Activated CD8-positive, alpha-beta memory T cell treated with anti-CD3 and anti-CD28 coated beads for 36 hours (primary cell): ENCODE results near the gene ZNF497. TPM values are rescaled to one million over a fixed set of nuclear protein-coding genes. Genes with fewer than 3 reads are reported as not detected.

Experiments
- CTCF ChIA-PET: fragments of 350-600 bp; sonication (Branson Sonifier 250); formaldehyde crosslinking; loops from one replicate; lab custom pipeline; 2021; ENCODE audit warnings: antibody characterized with exemption; lab: Charles Lee
- POLR2A ChIA-PET: fragments of 350-600 bp; sonication (Branson Sonifier 250); formaldehyde crosslinking; loops from one replicate; lab custom pipeline; 2021; ENCODE audit warnings: antibody characterized with exemption; lab: Charles Lee
- total RNA-seq, 2 experiments: library from RNA; stranded (reverse); gene quantifications; one replicate each; pipeline ENCODE4 v1.2.3, GENCODE V29; 2021

The ZNF497 gene
- total RNA-seq, 2 experiments from 2014 or later: 1.5 to 1.7 TPM

GRCh38 chr19:58304748-58305064 is 57.8 kb downstream of the ZNF497 start:
- ChIA-PET POLR2A (interaction anchor here (0.5 to 0.9 kb wide), 5 partner anchors 26 to 180 kb away, joined by 3 to 7 read pairs (median 3); partner anchors contain the start of genes ZNF497 and ZNF8), CTCF (no interaction called here)

Other genes with a start within 250 kb of the ZNF497 start
- 1 to 10 TPM; 7.0 to 7.9 TPM for gene ZNF329, start 212.0 kb downstream of the ZNF497 start, total RNA-seq
- gene ZNF274, start 179.7 kb downstream of the ZNF497 start, total RNA-seq: 10 to 100 TPM; 22.6 to 23.1 TPM
- 10 to 100 TPM; 52.1 to 53.6 TPM for gene ZNF544, start 133.8 kb downstream of the ZNF497 start, total RNA-seq
- gene ZNF8, start 83.8 kb downstream of the ZNF497 start, total RNA-seq: 1 to 10 TPM; 4.4 to 4.5 TPM
- gene ERVK3-1, start 57.4 kb downstream of the ZNF497 start, total RNA-seq: 10 to 100 TPM; 96.2 to 96.4 TPM
- gene ZSCAN22, start 35.8 kb downstream of the ZNF497 start, total RNA-seq: 1 to 10 TPM; 4.4 to 5.3 TPM
- gene A1BG, start 9.3 kb downstream of the ZNF497 start, total RNA-seq: 10 to 100 TPM; 16.7 to 18.1 TPM
- gene ZNF837, start 18.3 kb upstream of the ZNF497 start, total RNA-seq: 1 to 10 TPM; 1.7 to 1.9 TPM
- 1,000 to 10,000 TPM; 1,581 to 1,598 TPM for gene RPS5, start 24.5 kb upstream of the ZNF497 start, total RNA-seq
- under 1 TPM; 0.80 to 0.99 TPM for gene RNF225, start 32.9 kb upstream of the ZNF497 start, total RNA-seq
- gene ZNF584, start 45.9 kb upstream of the ZNF497 start, total RNA-seq: 10 to 100 TPM; 20.1 to 20.7 TPM
- 1 to 10 TPM; 5.0 to 5.3 TPM for gene ZNF132, start 77.4 kb upstream of the ZNF497 start, total RNA-seq
- gene ZNF324B, start 88.9 kb upstream of the ZNF497 start, total RNA-seq: 10 to 100 TPM; 11.2 to 12.4 TPM
- gene ZNF324, start 104.3 kb upstream of the ZNF497 start, total RNA-seq: 10 to 100 TPM; 17.6 to 19.6 TPM
- 1 to 10 TPM; 3.7 to 3.9 TPM for gene ZNF446, start 113.6 kb upstream of the ZNF497 start, total RNA-seq
- 10 to 100 TPM; 24.3 to 24.5 TPM for gene SLC27A5, start 149.2 kb upstream of the ZNF497 start, total RNA-seq
- 10 to 100 TPM; 13.8 to 15.2 TPM for gene ZBTB45, start 157.1 kb upstream of the ZNF497 start, total RNA-seq
- gene TRIM28, start 181.3 kb upstream of the ZNF497 start, total RNA-seq: 100 to 1,000 TPM; 654 to 714 TPM
- gene CHMP2A, start 192.4 kb upstream of the ZNF497 start, total RNA-seq: 10 to 100 TPM; 77.7 to 81.9 TPM
- 100 to 1,000 TPM; 192 to 213 TPM for gene UBE2M, start 195.9 kb upstream of the ZNF497 start, total RNA-seq
- gene MZF1, start 210.6 kb upstream of the ZNF497 start, total RNA-seq: 10 to 100 TPM; 14.0 to 14.3 TPM